Adrenal gland (tissue), 12 donors: ENCODE results near the gene DTX1. TPM values are rescaled to one million over a fixed set of nuclear protein-coding genes. Genes with fewer than 3 reads are reported as not detected.

Experiments
- DNase-seq, 7 donors: peaks; one replicate each; pipeline ENCODE4 v3.0.0-alpha.2; 2019 to 2020
- H3K27ac ChIP-seq, 5 donors: fragments of 200-600 bp; sonication (generic) in 4 of 5; 1 replicate in 3 of 5; 2 replicates in 2 of 5; pipeline versions ENCODE4 v1.5.1 to v1.8.0; 2016 to 2020; ENCODE audit warnings: mild to moderate bottlenecking in 1 of 5
- H3K27me3 ChIP-seq: fragments of 200-600 bp; 2 replicates; pipeline ENCODE4 v1.8.0; 2021
- H3K36me3 ChIP-seq, 2 donors: fragments of 200-600 bp; replicated peaks in 1 of 2; 1 replicate in 1 of 2; 2 replicates in 1 of 2; pipeline versions ENCODE4 v1.5.1 to v1.8.0; 2018 to 2022
- H3K4me1 ChIP-seq, 2 donors: fragments of 200-600 bp; replicated peaks in 1 of 2; 1 replicate in 1 of 2; 2 replicates in 1 of 2; pipeline versions ENCODE4 v1.5.1 to v1.8.0; 2018 to 2021
- H3K4me3 ChIP-seq, 4 donors: fragments of 200-600 bp; sonication (generic) in 3 of 4; one replicate each; pipeline ENCODE4 v1.5.1; 2016 to 2018
- H3K9me3 ChIP-seq, 3 donors: fragments of 200-600 bp; sonication (generic) in 1 of 3; replicated peaks in 1 of 3; 1 replicate in 2 of 3; 2 replicates in 1 of 3; pipeline versions ENCODE4 v1.5.1 to v1.8.0; 2016 to 2021
- CTCF ChIP-seq, 6 experiments: fragments of 450-650 bp in 4 of 6; fragments of 200-600 bp in 2 of 6; sonication (generic) in 1 of 6; IDR thresholded peaks; 1 replicate in 5 of 6; 2 replicates in 1 of 6; pipeline versions ENCODE4 v1.5.1 to v1.8.0; 2016 to 2021; ENCODE audit warnings: antibody characterized with exemption in 6 of 6, mild to moderate bottlenecking in 2 of 6, moderate library complexity in 1 of 6
- POLR2A ChIP-seq, 2 donors: fragments of 450-650 bp; IDR thresholded peaks; one replicate each; pipeline ENCODE4 v1.6.1; 2017; ENCODE audit warnings: antibody characterized with exemption in 2 of 2, mild to moderate bottlenecking in 2 of 2, moderate library complexity in 1 of 2
- WGBS, 4 donors: extraction: QIAGEN DNeasy Blood & Tissue Kit in 2 of 4; methylation state at CpG; one replicate each; pipeline versions ENCODE4 v1.1.5 to v1.1.7; 2013 to 2017; 5-methylcytosine and 5-hydroxymethylcytosine counted together
- intact Hi-C, 2 donors: fragments of 100-400 bp; cut with DNase I; formaldehyde crosslinking; loops; one replicate each; pipeline versions ENCODE4 v1.14.1 to v1.15.0; 2022 to 2023
- polyA plus RNA-seq, 3 donors: library from polyadenylated mRNA; stranded (reverse); fragments of 200-250 nt in 2 of 3; fragments of 350-450 nt in 1 of 3; fragmentation: Illumina TruSeq in 1 of 3; extraction: RNeasy Lipid Tissue Mini Kit (QIAGEN cat#74804) in 1 of 3; gene quantifications; one replicate each; pipeline ENCODE4 v1.2.3, GENCODE V29; 2013 to 2014
- total RNA-seq, 9 donors: library from RNA; depleted of rRNA in 4 of 9; stranded (reverse); fragments of >200 nt in 4 of 9; fragments of 120-200 nt in 1 of 9; fragmentation: NEBNext Ultra II Directional in 1 of 9; extraction: Animal tissue kit (Norgen Biotek cat#: 25700) in 1 of 9; gene quantifications; one replicate each; pipeline versions ENCODE4 v1.1.0 to v1.2.4, GENCODE V29; 2013 to 2023
- donor health status: healthy with polysubstance abuse.
- donor health status: Bipolar disorder and iron deficiency.
- donor health status: DM: yes; HTN: yes; CAD: no.
- donor health status: DM: no; HTN: no; CAD: no.
- donor health status: DM: no; HTN: no; CAD: no.
- donor health status: DM: yes; HTN: yes; CAD: no.

The DTX1 gene
- total and polyA plus RNA-seq, 12 donors = 1.3 to 20.0 (median 6.9) TPM

- WGBS, 4 donors = 60 to 77% (median 70%) methylated on average over 4 of the region's 4 CpGs
- TF ChIP-seq CTCF (IDR thresholded peaks at IDR 0.05) = no peak
- TF ChIP-seq POLR2A (IDR thresholded peaks at IDR 0.05) = no peak
- Histone ChIP-seq H3K36me3 (no peaks in the 10 kb centered on the region), H3K27me3 (peaks cover 6% of the 10 kb centered on the region), H3K4me3 (no peak overlapping the region), H3K4me1 (peaks cover 7 to 8% of the 10 kb centered on the region in 2 donors), H3K9me3 (no peaks in the 10 kb centered on the region), H3K27ac (no peak overlapping the region)
- DNase-seq = no peak
- intact Hi-C loops = loop anchor here (5.0 to 10.0 kb wide), 3 partner anchors 100 to 382 kb away; no protein-coding TSS in a partner anchor
Observed at GRCh38 chr12:113052326-113052725, 4.2 kb upstream of the DTX1 start.

DNA sequence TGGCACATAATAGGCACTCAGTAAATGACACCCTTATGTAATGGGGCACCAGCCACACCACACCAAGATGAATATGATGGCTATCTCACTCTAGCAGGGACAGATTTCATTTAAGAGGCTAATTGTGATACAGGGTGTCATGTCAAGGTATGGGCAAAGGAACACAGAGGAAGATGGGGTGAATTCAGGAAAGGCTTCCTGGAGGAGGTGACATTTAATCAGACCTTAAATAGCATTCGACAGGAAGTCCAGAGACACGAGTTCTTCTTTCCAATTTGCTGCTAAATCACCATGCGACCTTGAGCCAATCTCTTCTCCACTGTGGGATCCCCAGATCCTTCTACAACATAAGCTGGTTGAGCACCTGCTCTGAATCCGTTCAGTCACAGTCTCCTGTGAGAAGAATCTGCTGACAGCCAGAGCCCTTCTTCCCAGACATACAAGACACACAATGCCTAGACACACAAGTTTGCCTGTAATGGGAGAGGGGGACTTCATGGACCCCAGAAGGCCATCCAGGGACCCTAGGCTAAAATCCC lies 1.5 kb upstream of the DTX1 start:
- intact Hi-C loops = loop anchor here (5.0 to 10.0 kb wide), 4 partner anchors 37 to 380 kb away; no protein-coding TSS in a partner anchor
- WGBS, 4 donors = 54 to 60% (median 57%) methylated on average over 4 of the region's 4 CpGs

GRCh38 chr12:113055594-113056380 lies 743 bp upstream of the DTX1 start:
- Histone ChIP-seq H3K27me3 (peaks cover 9% of the 10 kb centered on the region), H3K4me1 (peaks cover 7 to 8% of the 10 kb centered on the region in 2 donors), H3K27ac (peak overlapping the region in 2 of 5 donors; percentile 17 to 62), H3K9me3 (no peaks in the 10 kb centered on the region), H3K36me3 (no peaks in the 10 kb centered on the region), H3K4me3 (peak overlapping the region in 1 of 4 donors; percentile 64)
- WGBS, 4 donors = 60 to 71% (median 70%) methylated on average over 2 to 13 of the region's 13 CpGs
- TF ChIP-seq CTCF (IDR thresholded peaks at IDR 0.05) = no peak
- TF ChIP-seq POLR2A (IDR thresholded peaks at IDR 0.05) = no peak
- peak in 4 of 7 donors; percentile 15 to 46 (median 39) for DNase-seq
- intact Hi-C loops = loop anchor here (5.0 to 10.0 kb wide), 2 partner anchors 37 to 379 kb away; no protein-coding TSS in a partner anchor

More for the DNA sequence above, 1.5 kb upstream of the DTX1 start:
- no peak for DNase-seq
- Histone ChIP-seq H3K4me3 (no peak overlapping the region), H3K36me3 (no peaks in the 10 kb centered on the region), H3K27ac (no peak overlapping the region), H3K9me3 (no peaks in the 10 kb centered on the region), H3K4me1 (peaks cover 7 to 8% of the 10 kb centered on the region in 2 donors), H3K27me3 (peaks cover 9% of the 10 kb centered on the region)
- no peak for TF ChIP-seq CTCF (IDR thresholded peaks at IDR 0.05)
- TF ChIP-seq POLR2A (IDR thresholded peaks at IDR 0.05) = no peak

DNA sequence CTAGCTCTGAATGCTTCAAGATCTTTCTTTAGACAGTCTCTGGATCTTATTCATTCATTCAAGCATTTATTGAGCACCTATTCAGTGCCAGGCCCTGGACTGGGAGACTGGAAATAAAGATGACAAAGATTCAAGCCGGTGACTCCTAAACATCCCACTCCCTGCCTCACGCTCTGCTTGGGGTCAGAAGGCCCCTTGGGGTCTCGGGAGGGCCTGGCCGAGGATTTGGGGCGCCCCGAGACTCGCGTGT lies 224 bp upstream of the DTX1 start:
- DNase-seq = no peak
- H3K36me3 ChIP-seq = no peaks in the 10 kb centered on the region
- WGBS, 4 donors = 7 to 26% (median 8%) methylated on average over 3 to 8 of the region's 8 CpGs
- peaks cover 7 to 8% of the 10 kb centered on the region in 2 donors for H3K4me1 ChIP-seq
- no peaks in the 10 kb centered on the region for H3K9me3 ChIP-seq
- TF ChIP-seq CTCF (IDR thresholded peaks at IDR 0.05) (no peak), POLR2A (IDR thresholded peaks at IDR 0.05) (no peak)
- H3K27me3 ChIP-seq = peaks cover 9% of the 10 kb centered on the region
- intact Hi-C loops = loop anchor here (5.0 to 10.0 kb wide), 2 partner anchors 36 to 378 kb away; no protein-coding TSS in a partner anchor
- H3K27ac ChIP-seq = peak overlapping the region in 2 of 5 donors; percentile 17 to 62
- peak overlapping the region in 2 of 4 donors; percentile 28 to 64 for H3K4me3 ChIP-seq
